Measurements from ENCODE around the gene SOAT1. TPM values are rescaled to one million over a fixed set of nuclear protein-coding genes. Genes with fewer than 3 reads are reported as not detected.

The SOAT1 gene
- total RNA-seq, 1 experiment from 2014 or later, result 7.5 TPM

- no peak overlapping the region for H3K4me2 ChIP-seq (ENCODE audit: insufficient read depth, insufficient read length, low read length)
- no CpG with 5 or more reads among the region's 4 CpGs for WGBS (ENCODE audit: extremely low coverage, insufficient read length, low lambda C conversion rate)
- no peak overlapping the region for H3K56ac ChIP-seq (ENCODE audit: insufficient read length, low read depth, low read length)
- no peak for DNase-seq
- no peak overlapping the region for H2BK15ac ChIP-seq (ENCODE audit: low read depth, low read length)
- peaks cover 9% of the 10 kb centered on the region for H3K23me2 ChIP-seq (ENCODE audit: insufficient read length, low read depth, low read length, poor library complexity, severe bottlenecking)
- peak; percentile 83 for TF ChIP-seq CTCF (conservative IDR thresholded peaks at IDR 0.05)
- H3K9me3 ChIP-seq (ENCODE audit: control insufficient read depth, low read depth, low read length), result no peaks in the 10 kb centered on the region
- H2AFZ ChIP-seq (ENCODE audit: low read length), result no peak overlapping the region
- Mint-ChIP-seq H3K27me3 (ENCODE audit: low read depth) (no peaks in the 10 kb centered on the region; the same call in 1 of the 2 replicates), H3K4me3 (no peak overlapping the region), H3K27ac (no peak overlapping the region; a peak in 1 of 7 replicates), H3K4me1 (peaks cover 5 to 7% of the 10 kb centered on the region in 2 experiments; a peak in 2 of 4 replicates), H3K36me3 (ENCODE audit: insufficient read depth in 1 of 3, low read depth in 3 of 3) (no peaks in the 10 kb centered on the region), H3K9me3 (no peaks in the 10 kb centered on the region)
- H3K14ac ChIP-seq (ENCODE audit: insufficient read depth, low read length), result no peak overlapping the region
- no peak overlapping the region for H4K8ac ChIP-seq (replicated peaks; ENCODE audit: insufficient read length, low read depth, low read length)
- no peak overlapping the region for H4K91ac ChIP-seq (ENCODE audit: insufficient read length, low read depth, low read length)
- no peak overlapping the region for H3K18ac ChIP-seq (ENCODE audit: insufficient read length, low read depth, low read length)
- H3K79me2 ChIP-seq (ENCODE audit: insufficient read depth, low read length), result no peaks in the 10 kb centered on the region
- H2AK5ac ChIP-seq (ENCODE audit: insufficient read length, low read length), result no peak overlapping the region
- no peaks in the 10 kb centered on the region for H3K27me3 ChIP-seq (ENCODE audit: insufficient read depth, low read length)
- H2BK20ac ChIP-seq (ENCODE audit: low read depth, low read length, poor library complexity, severe bottlenecking), result no peak overlapping the region
- H3T11ph ChIP-seq (ENCODE audit: low read length), result no peak overlapping the region
- no peaks in the 10 kb centered on the region for H3K79me1 ChIP-seq (ENCODE audit: insufficient read depth, low read depth, low read length, poor library complexity, severe bottlenecking)
- H2BK120ac ChIP-seq (ENCODE audit: low read depth, low read length, poor library complexity, severe bottlenecking), result no peak overlapping the region
- H4K5ac ChIP-seq (ENCODE audit: insufficient read length, low read depth, low read length), result no peak overlapping the region
- no peaks in the 10 kb centered on the region for H4K20me1 ChIP-seq (ENCODE audit: control insufficient read depth, insufficient read depth, insufficient read length)
- no peak overlapping the region for H2BK5ac ChIP-seq (ENCODE audit: insufficient read length, low read length)
- no peak overlapping the region for H2BK12ac ChIP-seq (ENCODE audit: insufficient read length, low read depth, low read length)
- no peak overlapping the region for H3K9ac ChIP-seq (ENCODE audit: extremely low read depth, insufficient read length, low read length)
- H3K4me1 ChIP-seq (ENCODE audit: insufficient read depth, low read length), result no peaks in the 10 kb centered on the region
- no peak overlapping the region for H3K23ac ChIP-seq (ENCODE audit: insufficient read length, low read depth, low read length)
- no peak overlapping the region for H3K27ac ChIP-seq (ENCODE audit: insufficient read length, low read depth, low read length)
- no peak overlapping the region for H3K4ac ChIP-seq (ENCODE audit: low read depth, low read length)
Measured at GRCh38 chr1:179369751-179370341, 76.2 kb downstream of the SOAT1 start.

Measured in H9 (cell line).